Mesothelial cell of epicardium (in vitro differentiated cells): Measurements from ENCODE around the gene CWC27. TPM values are rescaled to one million over a fixed set of nuclear protein-coding genes. Genes with fewer than 3 reads are reported as not detected.

ENCODE experiments used
- DNase-seq, 2 experiments: peaks; one replicate each; pipeline ENCODE4 v3.0.0; 2021; ENCODE audit warnings: low spot score in 2 of 2; ENCODE audit not compliant: unreplicated experiment in 2 of 2
- H3K27ac Mint-ChIP-seq: 2 replicates; pipeline ENCODE4 v1.8.0; 2021; ENCODE audit warnings: mixed read lengths
- H3K27me3 Mint-ChIP-seq: 2 replicates; pipeline ENCODE4 v1.8.0; 2021; ENCODE audit warnings: low read depth, mixed read lengths
- H3K36me3 Mint-ChIP-seq: 2 replicates; pipeline ENCODE4 v1.8.0; 2021; ENCODE audit warnings: mixed read lengths
- H3K4me1 Mint-ChIP-seq: 2 replicates; pipeline ENCODE4 v1.8.0; 2021; ENCODE audit warnings: mixed read lengths
- H3K4me3 Mint-ChIP-seq: 2 replicates; pipeline ENCODE4 v1.8.0; 2021; ENCODE audit warnings: mild to moderate bottlenecking, moderate library complexity, mixed read lengths
- H3K9me3 Mint-ChIP-seq: 2 replicates; pipeline ENCODE4 v1.8.0; 2021; ENCODE audit warnings: mixed read lengths
- CTCF ChIP-seq: fragments of 200-600 bp; sonication (generic); IDR thresholded peaks from one replicate; pipeline ENCODE4 v1.5.0; 2021; ENCODE audit warnings: antibody characterized with exemption; ENCODE audit not compliant: unreplicated experiment
- total RNA-seq: library from RNA; stranded (reverse); gene quantifications from 3 replicates; pipeline ENCODE4 v1.2.1, GENCODE V29; 2021

CWC27 gene
- total RNA-seq, 1 donor from 2014 or later, result 30.0 TPM

GRCh38 chr5:64971513-64971912 lies 202.8 kb downstream of the CWC27 start:
- Mint-ChIP-seq H3K27ac (no peak overlapping the region), H3K4me3 (no peak overlapping the region), H3K36me3 (peaks cover 24% of the 10 kb centered on the region), H3K27me3 (no peaks in the 10 kb centered on the region), H3K4me1 (no peaks in the 10 kb centered on the region), H3K9me3 (peaks cover 8% of the 10 kb centered on the region)
- no peak for TF ChIP-seq CTCF
- no peak for DNase-seq

GRCh38 chr5:64971990-64972389 lies 203.3 kb downstream of the CWC27 start:
- Mint-ChIP-seq H3K27me3 (no peaks in the 10 kb centered on the region), H3K4me1 (no peaks in the 10 kb centered on the region), H3K27ac (no peak overlapping the region), H3K36me3 (peaks cover 26% of the 10 kb centered on the region), H3K9me3 (peaks cover 8% of the 10 kb centered on the region), H3K4me3 (no peak overlapping the region)
- TF ChIP-seq CTCF, result no peak
- no peak for DNase-seq

DNA sequence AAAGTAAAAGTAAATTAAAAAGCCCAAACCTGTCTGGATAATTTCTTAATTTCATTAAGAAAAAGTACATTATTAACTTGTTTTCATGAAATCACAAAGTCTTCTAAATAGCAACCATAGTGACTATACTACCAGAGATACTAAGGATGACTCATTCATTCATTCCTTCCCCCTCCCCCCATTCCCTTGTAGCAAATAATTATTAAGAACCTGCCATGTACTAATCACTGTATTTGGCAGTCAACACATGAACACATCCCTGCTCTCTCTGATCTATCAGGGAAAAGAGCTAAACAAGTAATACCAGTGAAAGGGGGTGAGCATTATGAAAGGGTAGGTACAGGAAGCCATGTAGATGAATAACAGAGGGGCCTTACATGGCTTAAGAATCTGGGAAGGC lies 203.9 kb downstream of the CWC27 start:
- H3K27me3 Mint-ChIP-seq, result no peaks in the 10 kb centered on the region
- TF ChIP-seq CTCF, result no peak

DNA sequence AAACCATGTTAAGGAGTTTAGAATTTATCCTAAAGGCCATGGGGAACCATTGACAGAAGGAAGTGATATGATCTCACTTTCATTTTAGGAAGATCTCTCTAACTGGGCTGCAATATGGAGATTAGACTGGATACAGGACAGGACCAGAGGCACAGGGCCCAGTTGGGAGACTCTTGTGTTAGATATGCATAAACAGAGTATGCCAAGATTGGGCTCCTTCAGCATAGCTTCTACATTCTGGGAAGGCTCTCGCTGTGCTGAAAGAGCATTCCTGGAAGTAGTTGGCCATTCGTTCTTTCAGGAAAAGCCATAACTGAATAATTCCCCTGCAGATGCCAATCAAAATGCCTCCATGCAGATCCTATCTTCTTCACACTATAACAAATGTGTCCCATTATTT lies 204.5 kb downstream of the CWC27 start:
- Mint-ChIP-seq H3K9me3 (peaks cover 8% of the 10 kb centered on the region), H3K36me3 (peaks cover 30% of the 10 kb centered on the region)

More for the DNA sequence above, 203.9 kb downstream of the CWC27 start:
- Mint-ChIP-seq H3K27ac (no peak overlapping the region), H3K36me3 (peaks cover 26% of the 10 kb centered on the region), H3K9me3 (peaks cover 8% of the 10 kb centered on the region), H3K4me1 (no peaks in the 10 kb centered on the region), H3K4me3 (no peak overlapping the region)
- DNase-seq, result no peak

GRCh38 chr5:64977779-64978178 lies 209.0 kb downstream of the CWC27 start:
- Mint-ChIP-seq H3K36me3 (peaks cover 29% of the 10 kb centered on the region), H3K27ac (no peak overlapping the region), H3K4me1 (no peaks in the 10 kb centered on the region), H3K4me3 (no peak overlapping the region), H3K27me3 (no peaks in the 10 kb centered on the region), H3K9me3 (peaks cover 6% of the 10 kb centered on the region)
- no peak for DNase-seq
- no peak for TF ChIP-seq CTCF

More for the DNA sequence above, 204.5 kb downstream of the CWC27 start:
- DNase-seq, result no peak
- Mint-ChIP-seq H3K27me3 (no peaks in the 10 kb centered on the region), H3K27ac (no peak overlapping the region), H3K4me3 (no peak overlapping the region), H3K4me1 (no peaks in the 10 kb centered on the region)
- TF ChIP-seq CTCF, result no peak

GRCh38 chr5:64978546-64978945 lies 209.8 kb downstream of the CWC27 start:
- TF ChIP-seq CTCF, result no peak
- Mint-ChIP-seq H3K27me3 (no peaks in the 10 kb centered on the region), H3K4me3 (no peak overlapping the region), H3K4me1 (no peaks in the 10 kb centered on the region), H3K9me3 (peaks cover 4% of the 10 kb centered on the region), H3K36me3 (peaks cover 22% of the 10 kb centered on the region), H3K27ac (no peak overlapping the region)
- DNase-seq, result no peak
